ENCODE data around the gene CDC23. TPM values are rescaled to one million over a fixed set of nuclear protein-coding genes. Genes with fewer than 3 reads are reported as not detected.
"Not testable (repeated sequence)": the region's sequence is repeated elsewhere in the genome, so short reads cannot be mapped to it uniquely, and the experiment has no call there.

The CDC23 gene
- 21.5 TPM for total RNA-seq
- long read RNA-seq, transcript CDC23-202 (16 exons, 3,155 nt) = major isoform, 37 of 45 reads
- long read RNA-seq, transcript CDC23-201 (3 exons, 1,079 nt) = minor isoform, 5 of 45 reads
- long read RNA-seq, partial matches to known transcripts = 1 of 45 reads
- long read RNA-seq, other reads (novel, unspliced or antisense) = 2 of 45 reads

GRCh38 chr5:138213161-138214029 lies at the start of gene CDC23:
CDC23 (minus strand) TSS chr5:138213323; CDS start chr5:138213312, 11 bp downstream.
- Histone ChIP-seq H3K4me3 (peak within 1 kb of the TSS; percentile 99), H3K27me3 (ENCODE audit: low read depth) (no peaks in the 10 kb centered on the region), H3K4me1 (peaks cover 16% of the 10 kb centered on the region), H3K27ac (peak within 1 kb of the TSS; percentile 88), H3K36me3 (no peaks in the 10 kb centered on the region), H3K9me3 (no peaks in the 10 kb centered on the region)
- intact Hi-C loops (cut with DNase I) = no loop called here
- TF ChIP-seq, protein P1, sequence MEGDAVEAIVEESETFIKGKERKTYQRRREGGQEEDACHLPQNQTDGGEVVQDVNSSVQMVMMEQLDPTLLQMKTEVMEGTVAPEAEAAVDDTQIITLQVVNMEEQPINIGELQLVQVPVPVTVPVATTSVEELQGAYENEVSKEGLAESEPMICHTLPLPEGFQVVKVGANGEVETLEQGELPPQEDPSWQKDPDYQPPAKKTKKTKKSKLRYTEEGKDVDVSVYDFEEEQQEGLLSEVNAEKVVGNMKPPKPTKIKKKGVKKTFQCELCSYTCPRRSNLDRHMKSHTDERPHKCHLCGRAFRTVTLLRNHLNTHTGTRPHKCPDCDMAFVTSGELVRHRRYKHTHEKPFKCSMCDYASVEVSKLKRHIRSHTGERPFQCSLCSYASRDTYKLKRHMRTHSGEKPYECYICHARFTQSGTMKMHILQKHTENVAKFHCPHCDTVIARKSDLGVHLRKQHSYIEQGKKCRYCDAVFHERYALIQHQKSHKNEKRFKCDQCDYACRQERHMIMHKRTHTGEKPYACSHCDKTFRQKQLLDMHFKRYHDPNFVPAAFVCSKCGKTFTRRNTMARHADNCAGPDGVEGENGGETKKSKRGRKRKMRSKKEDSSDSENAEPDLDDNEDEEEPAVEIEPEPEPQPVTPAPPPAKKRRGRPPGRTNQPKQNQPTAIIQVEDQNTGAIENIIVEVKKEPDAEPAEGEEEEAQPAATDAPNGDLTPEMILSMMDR (IDR thresholded peaks at IDR 0.05) = no peak
- ATAC-seq (peak; percentile 98 to 99), DNase-seq (peak; percentile 93)

DNA sequence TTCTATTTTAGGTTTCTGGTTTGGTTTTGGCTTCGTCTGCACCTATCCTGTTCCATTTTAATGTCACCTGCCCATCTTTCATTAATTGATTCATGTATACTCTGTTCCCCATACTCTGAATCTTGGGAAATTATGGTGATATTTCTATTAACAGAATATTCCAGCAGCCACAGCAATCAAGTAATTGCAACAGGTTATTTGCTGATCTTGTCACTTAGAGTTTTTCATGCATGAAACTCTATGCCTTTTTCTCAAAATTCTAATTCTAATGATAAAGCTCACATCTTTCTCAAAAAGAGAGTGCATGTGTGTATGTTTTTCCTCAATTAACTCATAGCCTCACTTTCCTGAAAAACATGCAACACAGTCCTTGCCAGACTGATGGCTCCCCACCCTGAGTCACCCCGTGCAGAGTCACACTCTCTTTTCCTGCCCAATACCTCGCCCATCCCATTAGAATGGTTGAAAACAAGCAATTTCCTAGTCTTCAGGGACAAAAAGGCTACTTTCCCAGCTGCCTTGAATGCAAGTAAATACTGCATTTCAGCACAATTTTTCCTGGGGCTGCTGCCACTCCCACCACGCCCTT lies 45.7 kb upstream of the CDC23 start:
- Histone ChIP-seq H3K36me3 (no peaks in the 10 kb centered on the region), H3K4me1 (no peaks in the 10 kb centered on the region), H3K27me3 (ENCODE audit: low read depth) (no peaks in the 10 kb centered on the region), H3K9me3 (no peaks in the 10 kb centered on the region), H3K27ac (no peak overlapping the region), H3K4me3 (no peak overlapping the region)
- no peak for ATAC-seq
- TF ChIP-seq, protein P1 (IDR thresholded peaks at IDR 0.05) = no peak
- DNase-seq = no peak
- intact Hi-C loops (cut with DNase I) = no loop called here

- DNase-seq (no peak), ATAC-seq (no peak)
- intact Hi-C loops (cut with DNase I) = no loop called here
- Histone ChIP-seq H3K4me3 (no peak overlapping the region), H3K9me3 (no peaks in the 10 kb centered on the region), H3K4me1 (no peaks in the 10 kb centered on the region), H3K36me3 (no peaks in the 10 kb centered on the region), H3K27ac (no peak overlapping the region), H3K27me3 (ENCODE audit: low read depth) (no peaks in the 10 kb centered on the region)
- TF ChIP-seq, protein P1 (IDR thresholded peaks at IDR 0.05) = no peak
Observed at GRCh38 chr5:138257583-138257982, 44.5 kb upstream of the CDC23 start.

- H3K4me1 ChIP-seq = no peaks in the 10 kb centered on the region
- no peak overlapping the region for H3K4me3 ChIP-seq
- H3K9me3 ChIP-seq = no peaks in the 10 kb centered on the region
- no peak for ATAC-seq
- H3K27ac ChIP-seq = no peak overlapping the region
- TF ChIP-seq, protein P1 (IDR thresholded peaks at IDR 0.05) = no peak
- no peaks in the 10 kb centered on the region for H3K27me3 ChIP-seq (ENCODE audit: low read depth)
- DNase-seq = no peak
- intact Hi-C loops (cut with DNase I) = no loop called here
- H3K36me3 ChIP-seq = no peaks in the 10 kb centered on the region
Observed at GRCh38 chr5:138252944-138253343, 39.8 kb upstream of the CDC23 start.

DNA sequence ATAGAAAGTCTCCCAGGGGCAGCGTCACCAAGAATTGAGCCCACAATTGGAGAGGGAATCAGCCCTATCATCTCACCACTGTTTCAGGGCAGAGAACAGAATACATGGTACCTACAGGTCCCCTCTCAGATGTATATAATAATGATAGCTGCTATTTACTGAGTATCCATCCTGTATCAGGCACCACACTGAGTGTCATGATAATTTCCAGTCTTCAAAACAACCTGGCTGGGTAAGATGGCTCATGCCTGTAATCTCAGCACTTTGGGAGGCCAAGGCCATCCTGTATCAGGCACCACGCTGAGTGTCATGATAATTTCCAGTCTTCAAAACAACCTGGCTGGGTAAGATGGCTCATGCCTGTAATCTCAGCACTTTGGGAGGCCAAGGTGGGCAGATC lies 34.7 kb upstream of the CDC23 start:
- H3K27me3 ChIP-seq (ENCODE audit: low read depth); intact Hi-C loops (cut with DNase I); H3K4me1 ChIP-seq; H3K4me3 ChIP-seq; ATAC-seq; H3K36me3 ChIP-seq; H3K27ac ChIP-seq; H3K9me3 ChIP-seq; DNase-seq: not testable (repeated sequence)

DNA sequence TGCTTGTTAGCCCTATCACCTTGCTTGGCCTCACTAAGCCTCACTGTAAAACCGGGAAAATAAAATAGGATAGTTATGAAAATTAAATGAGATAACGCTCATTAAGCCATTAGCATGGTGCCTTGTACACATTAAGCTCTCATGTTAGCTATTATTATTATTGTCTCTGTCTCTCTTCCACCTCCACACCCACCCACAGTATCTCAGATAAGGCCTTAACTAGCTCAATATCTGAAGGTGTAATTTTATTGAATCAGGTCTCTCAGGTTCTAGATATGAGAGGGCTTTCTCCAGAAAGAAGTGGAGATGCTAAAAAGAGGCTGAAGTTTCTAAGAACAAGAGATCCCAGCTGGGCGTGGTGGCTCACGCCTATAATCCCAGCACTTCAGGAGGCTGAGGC lies 33.7 kb upstream of the CDC23 start:
- intact Hi-C loops (cut with DNase I) = no loop called here
- TF ChIP-seq, protein P1 (IDR thresholded peaks at IDR 0.05) = no peak
- Histone ChIP-seq H3K4me3 (no peak overlapping the region), H3K27me3 (ENCODE audit: low read depth) (peaks cover 15% of the 10 kb centered on the region), H3K4me1 (no peaks in the 10 kb centered on the region), H3K36me3 (no peaks in the 10 kb centered on the region), H3K9me3 (no peaks in the 10 kb centered on the region), H3K27ac (no peak overlapping the region)
- ATAC-seq (no peak), DNase-seq (no peak)
